HG03469 (cell line): ENCODE measurements around the gene NSUN4.
"Not testable (repeated sequence)": the region's sequence is repeated elsewhere in the genome, so short reads cannot be mapped to it uniquely, and the experiment has no call there.

Source experiments
- ATAC-seq: cut with Tn5 transposase; IDR thresholded peaks from one replicate; pipeline ENCODE4 v1.9.1; 2021; ENCODE audit warnings: mild to moderate bottlenecking, moderate library complexity, moderate number of reproducible peaks; ENCODE audit not compliant: unreplicated experiment

Gene NSUN4

DNA sequence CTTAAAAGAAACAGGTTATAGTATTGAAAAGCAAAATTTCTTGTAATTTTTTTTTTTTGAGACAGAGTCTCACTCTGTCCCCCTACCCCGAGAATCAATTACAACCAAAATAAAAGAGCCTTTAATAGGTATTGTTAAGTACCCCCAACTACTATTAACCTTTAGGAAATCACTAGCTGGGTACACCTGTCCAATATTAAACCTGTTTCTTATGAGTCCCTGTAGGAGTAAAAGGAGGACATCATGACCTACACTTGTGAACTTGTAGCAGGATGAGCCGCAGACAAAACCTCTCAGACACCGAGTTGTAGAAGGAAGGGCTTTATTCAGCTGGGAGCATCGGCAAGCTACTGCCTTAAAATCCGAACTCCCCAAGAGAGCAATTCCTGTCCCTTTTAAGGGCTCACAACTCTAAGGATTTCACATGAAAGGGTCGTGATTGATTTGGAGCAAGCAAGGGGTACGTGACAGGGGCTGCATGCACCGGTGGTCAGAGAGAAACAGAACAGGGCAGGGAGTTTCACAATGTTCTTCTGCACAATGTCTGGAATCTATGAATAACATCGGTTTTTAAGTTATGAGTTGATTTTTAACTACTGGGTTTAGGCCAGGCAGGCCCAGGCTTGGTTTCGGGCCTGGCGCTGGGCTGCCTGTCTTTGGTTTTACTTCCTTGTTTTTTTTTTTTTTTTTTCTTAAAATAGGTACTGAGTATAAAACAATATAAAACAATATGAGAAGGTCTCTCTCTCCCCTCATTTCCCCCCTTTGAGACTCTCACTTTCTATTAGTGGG is 15.1 kb upstream of the NSUN4 start:
- ATAC-seq, result not testable (repeated sequence)

DNA sequence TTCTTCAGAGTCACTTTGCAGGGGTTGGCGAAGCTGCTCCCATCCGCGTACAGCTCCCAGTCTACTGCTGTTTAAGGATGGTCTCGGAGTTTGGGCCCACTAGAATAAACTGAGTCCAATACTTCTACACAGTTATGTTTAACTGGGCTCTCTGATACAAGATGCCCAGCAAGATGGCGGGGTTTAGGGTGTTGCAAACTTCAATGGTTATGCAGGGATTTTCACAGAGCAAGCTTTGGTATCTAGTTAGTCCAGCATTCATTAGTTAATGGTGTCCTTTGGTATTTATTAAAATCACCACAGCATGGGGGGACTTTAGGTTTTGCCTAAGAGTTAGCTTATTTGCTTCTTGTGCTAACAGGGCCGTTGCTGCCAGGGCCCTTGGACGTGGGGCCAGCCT is 12.4 kb upstream of the NSUN4 start:
- not testable (repeated sequence) for ATAC-seq

DNA sequence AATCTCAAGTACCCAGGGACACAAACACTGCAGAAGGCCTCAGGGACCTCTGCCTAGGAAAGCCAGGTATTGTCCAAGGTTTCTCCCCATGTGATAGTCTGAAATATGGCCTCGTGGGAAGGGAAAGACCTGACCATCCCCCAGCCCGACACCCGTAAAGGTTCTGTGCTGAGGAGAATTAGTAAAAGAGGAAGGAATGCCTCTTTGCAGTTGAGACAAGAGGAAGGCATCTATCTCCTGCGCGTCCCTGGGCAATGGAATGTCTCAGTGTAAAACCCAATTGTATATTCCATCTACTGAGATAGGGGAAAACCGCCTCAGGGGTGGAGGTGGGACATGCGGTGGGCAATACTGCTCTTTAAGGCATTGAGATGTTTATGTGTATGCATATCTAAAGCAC is 10.8 kb upstream of the NSUN4 start:
- ATAC-seq, result not testable (repeated sequence)

DNA sequence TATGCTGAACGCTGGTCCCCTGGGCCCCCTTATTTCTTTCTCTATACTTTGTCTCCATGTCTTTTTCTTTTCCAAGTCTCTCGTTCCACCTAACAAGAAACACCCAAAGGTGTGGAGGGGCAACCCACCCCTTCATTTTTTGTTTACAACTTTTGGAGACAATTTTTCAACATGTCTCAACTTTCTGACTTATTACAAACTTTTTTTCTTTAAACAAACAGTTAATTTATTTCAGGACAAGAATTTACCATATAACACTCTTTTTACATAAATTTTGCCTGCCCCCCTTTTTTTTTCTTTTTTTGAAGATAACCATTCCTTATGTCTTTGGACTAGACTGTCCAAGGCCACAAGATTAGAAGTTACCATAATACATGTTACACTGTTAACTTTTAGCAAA is 10.2 kb upstream of the NSUN4 start:
- ATAC-seq, result not testable (repeated sequence)

DNA sequence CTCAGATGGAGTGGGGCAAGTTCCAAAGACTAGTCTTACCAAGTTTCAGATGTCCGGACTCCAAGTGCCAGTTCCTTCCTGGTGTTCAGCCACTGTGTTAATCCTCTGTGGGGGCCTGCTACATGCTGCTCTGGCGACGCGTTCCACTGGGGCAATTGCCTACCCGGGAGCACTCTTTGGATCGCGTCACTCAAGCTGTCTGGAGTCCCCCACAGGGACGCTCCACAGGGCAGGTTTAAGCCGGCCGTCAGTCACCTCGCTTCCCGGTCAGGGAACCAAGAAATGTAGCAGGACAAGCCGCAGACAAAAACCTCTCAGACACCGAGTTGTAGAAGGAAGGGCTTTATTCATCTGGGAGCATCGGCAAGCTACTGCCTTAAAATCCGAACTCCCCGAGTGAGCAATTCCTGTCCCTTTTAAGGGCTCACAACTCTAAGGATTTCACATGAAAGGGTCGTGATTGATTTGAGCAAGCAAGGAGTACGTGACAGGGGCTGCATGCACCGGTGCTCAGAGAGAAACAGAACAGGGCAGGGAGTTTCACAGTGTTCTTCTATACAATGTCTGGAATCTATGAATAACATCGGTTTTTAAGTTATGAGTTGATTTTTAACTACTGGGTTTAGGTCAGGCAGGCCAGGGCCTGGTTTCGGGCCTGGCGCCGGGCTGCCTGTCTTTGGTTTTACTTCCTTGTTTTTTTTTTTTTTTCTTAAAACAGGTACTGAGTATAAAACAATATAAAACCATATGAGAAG is 8.6 kb upstream of the NSUN4 start:
- not testable (repeated sequence) for ATAC-seq

DNA sequence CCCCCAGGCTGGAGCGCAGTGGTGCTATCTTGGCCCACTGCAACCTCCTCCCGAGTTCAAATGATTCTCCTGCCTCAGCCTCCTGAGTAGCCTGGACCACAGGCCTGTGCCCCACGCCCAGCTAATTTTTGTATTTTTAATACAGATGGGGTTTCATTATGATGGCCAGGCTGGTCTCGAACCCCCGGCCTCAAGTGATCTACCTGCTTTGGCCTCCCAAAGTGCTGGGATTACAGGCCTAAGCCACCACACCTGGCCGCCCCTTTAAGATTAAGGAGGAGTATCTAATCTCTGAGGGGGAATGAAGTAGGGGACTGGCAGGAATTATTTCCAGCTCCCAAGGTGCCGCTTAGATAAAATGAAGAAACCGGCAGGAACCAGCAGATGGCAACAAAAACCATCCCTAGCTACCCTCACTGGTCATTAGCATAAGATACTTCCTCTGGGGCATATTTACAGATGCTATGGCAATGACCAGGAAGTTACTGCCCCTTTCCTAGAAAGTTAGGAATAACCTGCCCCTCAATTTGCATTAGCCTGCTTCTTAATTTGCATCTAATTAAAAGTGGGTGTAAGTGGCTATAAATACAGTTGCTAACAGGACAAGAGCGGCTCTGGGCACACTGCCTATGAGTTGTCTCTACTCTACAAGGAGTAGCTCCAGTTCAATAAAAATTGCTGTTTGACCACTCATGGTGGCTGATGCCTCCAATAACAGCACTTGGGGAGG is 7.1 kb upstream of the NSUN4 start:
- ATAC-seq, result peak; percentile 38

DNA sequence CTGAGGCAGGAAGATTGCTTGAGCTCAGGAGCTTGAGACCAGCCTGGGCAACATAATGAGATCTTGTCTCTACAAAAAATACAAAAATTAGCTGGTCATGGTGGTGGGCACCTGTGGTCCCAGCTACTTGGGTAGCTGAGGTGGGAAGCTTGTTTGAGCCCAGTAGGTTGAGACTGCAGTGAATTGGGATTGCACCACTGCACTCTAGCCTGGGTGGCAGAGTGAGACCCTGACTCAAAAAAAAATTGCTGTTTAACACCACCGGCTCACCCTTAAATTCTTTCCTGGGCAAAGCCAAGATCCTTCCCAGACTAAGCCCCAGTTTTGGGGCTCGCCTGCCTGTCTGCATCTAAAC is 6.6 kb upstream of the NSUN4 start:
- ATAC-seq, result peak; percentile 10

DNA sequence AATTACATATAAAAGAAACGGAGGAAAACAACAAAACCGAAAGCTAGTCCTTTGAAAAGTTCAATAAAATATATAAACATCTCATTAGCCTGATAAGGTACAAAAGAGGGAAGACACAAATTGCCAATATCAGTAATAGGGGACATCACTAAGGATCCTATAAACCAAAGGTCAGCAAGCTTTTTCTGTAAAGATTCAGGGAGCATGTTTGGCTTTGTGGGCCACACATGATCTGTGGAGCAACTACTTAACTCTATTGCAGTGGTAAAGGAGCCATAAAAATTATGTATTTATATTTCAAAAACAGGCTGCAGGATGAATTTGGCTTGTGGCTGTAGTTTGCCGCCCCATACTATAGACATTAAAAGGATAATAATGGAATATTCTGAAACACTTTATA is 5.5 kb upstream of the NSUN4 start:
- no peak for ATAC-seq

DNA sequence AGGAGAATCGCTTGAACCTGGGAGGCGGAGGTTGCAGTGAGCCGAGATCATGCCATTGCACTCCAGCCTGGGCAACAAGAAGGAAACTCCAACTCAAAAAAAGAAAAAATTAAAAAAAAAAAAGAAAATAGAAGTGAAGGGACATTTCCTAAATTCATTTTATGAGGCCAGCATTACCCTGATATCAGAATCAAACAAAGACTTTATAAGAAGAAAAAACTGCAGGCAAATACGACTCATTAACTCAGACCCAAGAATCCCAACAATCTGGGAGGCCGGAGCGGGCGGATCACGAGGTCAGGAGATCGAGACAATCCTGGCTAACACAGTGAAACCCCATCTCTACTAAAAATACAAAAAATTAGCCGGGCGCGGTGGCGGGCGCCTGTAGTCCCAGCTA is 3.2 kb upstream of the NSUN4 start:
- not testable (repeated sequence) for ATAC-seq

DNA sequence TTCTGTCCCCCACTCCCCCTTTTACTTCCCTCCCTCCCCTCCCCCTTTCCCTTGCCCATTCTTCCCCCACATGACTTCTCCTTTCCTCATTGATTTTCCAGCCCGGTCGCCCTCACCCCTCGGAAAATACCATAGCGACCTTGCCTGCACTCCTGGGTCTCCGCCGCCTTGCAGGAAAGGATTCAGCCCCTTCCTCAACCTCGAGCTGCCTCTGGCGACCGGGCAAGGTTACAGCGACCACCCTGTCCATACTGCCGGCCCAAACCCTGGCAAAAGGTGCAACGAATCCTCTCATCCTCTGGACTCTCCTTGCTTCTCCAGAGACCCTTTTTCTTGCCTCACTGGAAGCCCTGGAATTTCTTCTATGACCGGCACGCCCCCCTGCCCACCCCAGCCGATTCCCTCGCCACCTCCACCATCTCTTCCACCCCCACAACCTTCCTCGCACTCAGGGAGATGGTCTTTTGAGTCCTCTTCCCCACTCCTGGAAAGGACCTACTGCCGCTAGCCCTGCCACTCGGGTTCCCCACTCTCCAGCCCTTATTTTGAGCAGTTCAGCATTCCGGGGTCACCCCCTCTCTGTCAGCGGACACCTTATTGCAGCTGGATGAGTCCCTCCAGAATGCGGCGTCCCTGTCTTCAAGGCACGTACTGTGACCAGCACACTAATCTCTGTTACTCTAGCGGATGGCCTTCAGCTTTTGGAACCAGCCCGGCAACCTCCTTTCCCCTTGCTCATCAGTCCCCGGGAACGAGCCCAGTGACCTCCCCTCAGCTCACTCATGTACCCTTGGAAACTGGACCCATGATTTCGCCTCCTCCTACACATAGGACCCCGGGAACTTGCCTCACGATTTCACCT is 846 bp downstream of the NSUN4 start:
- ATAC-seq, result no peak

DNA sequence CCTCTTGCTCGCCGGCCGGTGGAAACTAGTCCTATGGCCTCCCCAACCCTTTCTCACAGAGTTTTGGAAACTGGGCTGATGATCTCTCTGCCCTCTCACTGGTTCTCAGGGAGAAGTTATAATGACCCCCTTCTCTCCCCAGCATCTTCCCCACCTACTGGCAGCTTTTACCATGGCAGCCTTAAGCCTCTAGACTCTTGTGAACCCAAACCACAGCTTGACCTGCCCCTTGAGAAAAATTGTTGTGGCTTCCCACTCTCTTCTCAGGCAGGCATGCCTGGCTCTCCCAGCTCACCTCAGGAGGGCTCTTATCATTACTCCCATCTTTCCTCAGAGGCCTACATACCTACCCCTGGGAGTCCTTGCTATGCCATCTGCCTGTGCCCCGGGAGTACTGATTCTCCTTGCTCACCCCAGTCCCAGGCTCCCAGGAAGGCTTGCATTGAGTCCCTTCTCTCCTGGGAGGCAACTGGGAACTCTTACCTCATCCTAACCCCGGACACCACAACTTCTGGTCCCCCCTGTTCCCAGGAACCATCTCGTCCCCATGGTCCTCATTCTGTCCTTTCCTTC is 1.6 kb downstream of the NSUN4 start:
- peak; percentile 39 for ATAC-seq

DNA sequence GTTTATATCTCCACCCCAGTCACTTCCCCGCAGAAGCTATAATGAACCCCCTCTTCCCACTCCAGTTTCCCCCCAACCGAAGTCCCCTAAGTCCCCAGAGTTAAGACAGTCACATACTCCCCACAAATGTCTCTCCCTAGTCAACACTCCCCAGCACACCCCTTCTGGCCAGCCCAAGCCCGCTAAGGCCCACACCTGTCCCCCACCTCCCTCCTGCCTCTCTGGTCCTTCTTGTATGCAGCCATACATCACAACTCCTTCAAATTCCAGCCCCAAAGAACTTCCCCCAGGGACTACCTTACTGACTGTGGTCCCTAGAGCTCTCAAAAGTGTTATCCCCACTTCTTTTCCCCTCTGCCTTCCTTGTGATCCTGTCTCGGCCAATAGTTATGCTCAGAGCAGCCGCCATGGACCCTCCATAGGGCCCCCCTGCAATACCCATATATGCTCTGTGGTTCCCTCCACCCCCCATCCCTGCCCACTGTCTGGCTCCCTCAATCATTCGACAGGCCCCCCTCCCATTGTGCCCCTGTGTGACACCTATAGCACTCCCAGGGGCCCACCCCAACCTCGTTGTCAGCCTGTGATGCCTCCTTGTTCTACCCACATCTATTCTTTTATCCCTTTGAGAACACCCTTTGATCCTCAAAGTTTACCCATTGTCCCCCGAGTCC is 2.2 kb downstream of the NSUN4 start:
- ATAC-seq, result no peak

DNA sequence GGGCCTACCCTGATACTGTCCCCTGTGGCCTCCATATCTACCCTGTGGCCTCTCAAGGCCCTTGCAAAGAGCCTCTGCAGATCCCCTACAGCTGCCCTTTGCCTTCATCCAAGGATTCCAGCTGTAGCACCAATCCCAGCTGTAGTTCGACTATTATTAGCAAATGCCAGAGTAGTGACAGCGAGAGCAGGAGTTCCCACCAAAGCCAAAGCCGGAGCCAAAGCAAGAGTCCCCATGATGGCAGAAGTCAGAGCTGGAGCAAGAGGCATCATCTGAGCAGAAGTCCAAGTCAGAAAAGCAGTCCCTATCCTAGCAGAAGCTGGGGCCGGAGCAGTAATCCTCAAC is 2.7 kb downstream of the NSUN4 start:
- no peak for ATAC-seq

DNA sequence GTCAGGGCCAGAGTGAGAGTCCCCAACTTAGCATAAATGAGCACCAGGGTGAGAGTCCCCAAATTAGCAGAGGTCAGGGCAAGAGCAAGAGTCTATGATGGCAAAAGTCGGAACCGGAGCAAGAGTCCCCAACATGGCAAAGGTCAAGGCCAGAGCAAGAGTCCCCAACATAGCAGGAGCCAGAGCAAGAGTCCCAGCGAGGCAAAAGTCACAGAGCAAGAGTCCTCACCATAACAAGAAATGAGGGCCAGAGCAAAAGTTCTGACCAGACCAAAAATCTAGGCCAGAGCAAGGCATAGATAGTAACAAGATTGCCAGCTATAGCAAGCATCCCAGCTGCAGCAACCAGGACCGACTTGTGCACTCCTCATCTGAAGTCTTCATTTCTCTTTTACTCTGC is 3.1 kb downstream of the NSUN4 start:
- ATAC-seq, result no peak

DNA sequence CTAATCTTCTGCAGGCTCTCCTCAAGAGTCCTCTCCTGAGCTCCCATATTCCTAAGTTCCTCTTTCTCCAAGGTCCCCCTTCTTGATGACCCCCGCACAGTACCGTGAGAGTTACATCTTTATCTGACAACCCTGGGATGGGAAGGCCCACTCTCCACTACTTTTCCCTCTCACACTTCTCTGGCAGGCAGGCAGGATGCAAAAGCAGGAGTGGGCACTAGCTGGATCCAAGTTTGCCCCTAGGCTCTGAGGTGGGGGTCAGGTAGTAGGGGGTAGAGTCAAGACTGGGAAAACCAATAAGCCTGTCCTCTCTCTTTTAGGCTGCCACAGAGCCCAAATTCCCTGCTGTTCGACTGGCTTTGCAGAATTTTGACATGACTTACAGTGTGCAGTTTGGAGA is 3.9 kb downstream of the NSUN4 start:
- ATAC-seq, result no peak

DNA sequence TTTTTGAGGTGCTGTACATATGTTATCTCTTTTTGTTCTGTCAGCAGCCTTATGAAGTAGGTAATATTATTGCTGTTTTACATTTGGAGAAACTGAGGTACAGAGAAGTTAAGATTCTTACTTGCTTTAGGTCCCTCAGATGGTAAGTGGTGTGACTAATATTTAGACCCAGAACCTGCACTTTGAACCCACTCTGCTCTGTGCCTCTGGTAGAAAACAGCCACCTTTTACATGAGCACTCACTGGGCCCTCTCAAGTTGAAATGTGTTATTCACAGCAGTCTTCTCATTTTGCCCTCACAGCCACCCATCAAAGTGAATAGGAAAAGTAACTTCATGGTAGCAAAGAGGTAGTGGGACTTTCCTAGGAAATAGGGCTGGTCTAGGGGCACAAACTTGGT is 4.7 kb downstream of the NSUN4 start:
- ATAC-seq, result no peak

DNA sequence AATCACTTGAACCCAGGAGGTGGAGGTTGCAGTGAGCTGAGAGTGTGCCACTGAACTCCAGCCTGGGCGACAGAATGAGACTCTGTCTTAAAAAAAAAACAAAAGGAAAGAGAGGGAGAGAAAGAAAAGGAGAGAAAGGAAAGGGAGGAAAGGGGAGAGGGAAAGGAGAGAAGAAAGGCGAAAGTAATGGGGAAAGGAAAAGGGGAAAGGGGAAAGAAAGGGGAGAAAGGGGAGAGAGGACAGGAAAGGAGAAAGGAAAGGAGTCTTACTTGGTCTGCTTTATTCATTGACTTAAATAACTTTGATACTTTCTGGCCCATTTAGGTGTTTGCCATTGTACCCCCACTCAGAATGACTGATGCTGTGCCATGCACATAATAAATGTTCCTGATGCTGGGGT is 11.8 kb downstream of the NSUN4 start:
- ATAC-seq, result no peak

DNA sequence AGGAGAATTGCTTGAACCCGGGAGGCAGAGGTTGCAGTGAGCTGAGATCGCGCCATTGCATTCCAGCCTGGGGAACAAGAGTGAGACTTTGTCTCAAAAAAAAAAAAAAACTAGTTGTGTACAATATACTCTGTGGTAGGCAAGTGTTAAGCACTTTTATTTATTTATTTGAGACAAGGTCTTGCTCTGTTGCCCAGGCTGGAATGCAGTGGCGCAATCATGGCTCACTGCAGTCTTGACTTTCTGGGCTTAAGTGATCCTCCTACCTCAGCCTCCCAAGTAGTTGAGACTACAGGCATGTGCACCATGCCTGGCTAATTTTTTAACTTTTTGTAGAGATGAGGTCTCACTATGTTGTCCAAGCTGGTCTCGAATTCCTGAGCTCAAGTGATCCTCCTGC is 15.3 kb downstream of the NSUN4 start:
- ATAC-seq, result not testable (repeated sequence)

DNA sequence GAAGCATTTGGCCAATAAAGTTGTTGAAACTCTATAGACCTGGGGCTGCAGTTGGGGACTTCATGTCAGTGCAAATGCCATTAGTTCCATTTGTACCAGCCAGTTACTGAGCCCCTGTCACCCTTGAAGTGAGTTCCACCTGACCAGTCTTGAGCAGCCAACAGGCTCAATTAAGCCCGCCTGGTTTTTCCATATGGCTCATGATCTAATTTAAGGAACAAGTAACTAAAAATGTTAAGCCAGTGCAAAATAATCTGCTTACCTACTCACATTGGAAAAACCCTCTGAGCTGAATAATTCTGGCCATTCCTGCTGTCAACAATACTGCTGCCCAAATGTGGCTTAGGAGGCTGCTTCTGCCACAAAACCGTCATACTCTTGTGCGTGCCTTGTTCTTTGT is 21.6 kb downstream of the NSUN4 start:
- no peak for ATAC-seq

DNA sequence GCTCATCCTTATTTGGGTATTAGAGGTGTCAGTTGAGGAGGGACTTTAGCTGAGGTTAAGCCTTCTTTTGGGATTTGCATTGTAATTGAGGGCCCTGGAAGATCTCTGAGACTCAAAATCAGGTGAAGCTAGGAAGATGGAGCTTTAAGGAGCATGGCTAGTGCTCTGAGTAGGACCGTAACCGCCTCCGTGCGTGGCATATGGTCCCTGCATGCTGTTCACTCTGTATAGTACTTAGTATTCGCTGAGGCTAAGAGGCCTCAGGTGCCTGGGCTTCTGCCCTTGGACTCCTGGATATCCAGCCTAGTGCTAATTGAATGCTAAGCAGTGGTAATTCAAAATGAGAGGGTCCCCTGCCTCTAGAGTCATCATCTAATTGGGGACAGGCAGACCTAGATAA is 22.5 kb downstream of the NSUN4 start:
- ATAC-seq, result no peak
